IMR-90 (cell line): ENCODE measurements around the gene SEMA5A.

ENCODE experiments used
- MAFK ChIP-seq: IDR thresholded peaks from 2 replicates; pipeline ENCODE4 v1.6.1; 2012; ENCODE audit warnings: low read depth, low read length, improper control_type of control experiment
- TF ChIP-seq, protein P1 (sequence below): conservative IDR thresholded peaks from 2 replicates; pipeline ENCODE4 v1.5.1; 2012; ENCODE audit warnings: mild to moderate bottlenecking, low read depth, low read length, improper control_type of control experiment

DNA sequence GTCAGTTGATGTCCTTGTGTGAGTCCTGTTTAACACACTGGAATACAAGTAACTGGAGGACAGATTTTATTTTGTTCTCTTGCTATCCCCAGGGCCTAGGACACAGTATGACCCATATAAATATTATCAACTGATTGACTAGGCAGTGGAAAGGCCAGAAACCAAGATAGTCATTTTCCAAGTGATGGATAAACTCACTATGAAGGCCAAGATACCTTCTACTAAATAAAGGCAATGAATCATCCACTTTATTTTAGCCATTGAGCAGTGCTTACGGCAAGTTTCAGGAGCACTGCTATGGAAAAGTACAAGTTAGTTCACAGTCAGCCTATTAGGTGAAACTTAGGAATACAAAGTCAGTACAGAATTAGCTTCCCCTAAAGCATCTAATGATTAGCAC lies 153.2 kb downstream of the SEMA5A start:
- TF ChIP-seq, protein P1, sequence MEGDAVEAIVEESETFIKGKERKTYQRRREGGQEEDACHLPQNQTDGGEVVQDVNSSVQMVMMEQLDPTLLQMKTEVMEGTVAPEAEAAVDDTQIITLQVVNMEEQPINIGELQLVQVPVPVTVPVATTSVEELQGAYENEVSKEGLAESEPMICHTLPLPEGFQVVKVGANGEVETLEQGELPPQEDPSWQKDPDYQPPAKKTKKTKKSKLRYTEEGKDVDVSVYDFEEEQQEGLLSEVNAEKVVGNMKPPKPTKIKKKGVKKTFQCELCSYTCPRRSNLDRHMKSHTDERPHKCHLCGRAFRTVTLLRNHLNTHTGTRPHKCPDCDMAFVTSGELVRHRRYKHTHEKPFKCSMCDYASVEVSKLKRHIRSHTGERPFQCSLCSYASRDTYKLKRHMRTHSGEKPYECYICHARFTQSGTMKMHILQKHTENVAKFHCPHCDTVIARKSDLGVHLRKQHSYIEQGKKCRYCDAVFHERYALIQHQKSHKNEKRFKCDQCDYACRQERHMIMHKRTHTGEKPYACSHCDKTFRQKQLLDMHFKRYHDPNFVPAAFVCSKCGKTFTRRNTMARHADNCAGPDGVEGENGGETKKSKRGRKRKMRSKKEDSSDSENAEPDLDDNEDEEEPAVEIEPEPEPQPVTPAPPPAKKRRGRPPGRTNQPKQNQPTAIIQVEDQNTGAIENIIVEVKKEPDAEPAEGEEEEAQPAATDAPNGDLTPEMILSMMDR: no peak
- no peak for TF ChIP-seq MAFK
